ENCODE data around the gene CMTR1.

The CMTR1 gene

DNA sequence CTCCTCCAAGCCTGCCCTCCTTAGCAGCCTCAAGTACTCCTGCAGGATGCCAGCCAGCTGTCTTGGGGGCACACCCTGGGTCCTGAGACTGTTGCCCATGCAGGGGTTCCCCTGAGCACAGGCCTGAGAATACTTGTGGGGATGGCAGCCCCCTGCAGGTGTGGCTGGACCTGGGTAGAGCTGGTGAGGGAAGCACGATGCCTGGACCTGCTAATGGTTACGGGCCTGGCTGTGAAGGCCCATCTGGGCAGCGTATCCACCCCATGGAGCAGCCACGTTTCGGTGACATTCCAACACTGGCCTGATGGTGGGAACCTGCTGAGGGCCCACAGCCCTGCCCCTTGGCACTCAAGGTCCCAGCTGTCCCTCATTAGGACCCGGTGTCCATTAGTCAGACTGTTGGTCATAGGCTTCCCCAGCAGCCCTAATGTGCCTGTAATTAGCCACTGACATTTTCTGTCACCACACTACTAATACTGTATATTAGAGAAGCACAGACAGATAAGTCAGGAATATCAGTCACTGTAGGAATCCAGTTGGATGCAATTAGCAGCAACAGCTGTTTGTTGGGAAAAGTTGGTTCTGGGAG is 46.3 kb downstream of the CMTR1 start:
- DNase-seq: no peak

GRCh38 chr6:37480118-37480736 is 47.2 kb downstream of the CMTR1 start:
- DNase-seq: no peak

GRCh38 chr6:37480951-37481534 is 48.0 kb downstream of the CMTR1 start:
- DNase-seq: no peak

DNA sequence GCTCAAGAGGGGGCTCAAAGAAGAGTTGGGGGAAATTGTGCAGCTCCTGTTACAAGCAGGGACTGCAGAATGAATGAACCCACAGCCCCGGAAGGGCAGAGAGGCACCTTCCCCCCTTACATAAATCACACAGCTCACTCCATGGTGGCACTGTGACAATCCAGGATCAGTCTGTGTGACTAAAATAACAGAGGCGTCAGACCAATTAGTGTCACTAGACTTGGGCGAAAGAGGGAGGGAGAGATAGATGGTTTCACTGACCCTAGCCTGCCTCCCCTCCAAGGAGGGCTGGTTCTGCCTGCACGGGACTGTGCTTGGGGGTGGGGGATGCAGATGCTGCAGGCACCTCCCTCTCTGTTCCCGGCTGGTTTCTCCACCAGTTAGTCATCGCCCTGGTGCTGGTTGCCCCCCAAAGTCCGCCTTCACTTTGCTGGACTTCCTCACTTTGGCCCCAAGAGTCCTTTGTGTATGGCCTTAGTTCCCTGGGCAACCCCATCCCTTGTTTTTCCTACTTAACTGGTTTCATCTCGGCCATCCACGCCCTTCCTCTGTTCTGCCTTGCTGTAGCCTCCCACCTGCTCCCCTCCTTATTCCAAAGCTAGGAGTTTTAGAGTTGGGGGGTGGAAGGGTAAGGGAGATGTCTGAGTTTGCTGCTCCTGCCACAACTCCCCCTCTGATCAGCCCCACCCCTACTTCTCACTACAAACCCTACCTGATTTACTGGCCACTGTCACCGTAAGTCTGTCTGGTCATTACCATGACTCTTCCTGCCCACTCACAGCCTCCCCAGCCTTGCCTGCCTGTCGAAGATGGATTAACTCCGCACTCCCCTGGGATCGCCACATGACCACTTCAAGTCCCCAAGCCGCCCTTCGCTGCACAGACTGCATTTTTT is 48.9 kb downstream of the CMTR1 start:
- DNase-seq: no peak

- DNase-seq: no peak
These were observed 49.7 kb downstream of the CMTR1 start for GRCh38 chr6:37482606-37483251.

GRCh38 chr6:37483252-37483901 is 50.4 kb downstream of the CMTR1 start:
- DNase-seq: no peak

GRCh38 chr6:37483917-37484785 is 51.1 kb downstream of the CMTR1 start:
- peak; percentile 68 for DNase-seq

DNA sequence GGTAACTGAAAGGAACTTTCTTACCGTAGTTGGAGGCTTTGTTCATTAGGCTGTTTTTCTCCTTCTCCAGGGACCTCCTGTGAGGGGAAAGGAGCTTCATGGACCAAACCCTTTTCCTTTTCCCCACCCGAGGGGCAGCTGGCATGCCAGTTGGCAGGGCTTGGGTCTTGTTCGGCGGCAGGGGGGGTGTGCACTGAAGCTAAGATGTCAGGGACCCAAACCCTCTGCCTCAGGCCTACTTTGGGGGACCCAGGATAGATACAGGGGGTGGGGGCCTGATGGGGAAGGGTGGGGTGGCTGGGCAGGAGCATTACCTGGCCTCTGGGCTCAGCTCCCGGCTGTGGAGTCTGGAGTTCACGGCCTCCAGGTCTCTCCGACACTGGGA is 51.8 kb downstream of the CMTR1 start:
- no peak for DNase-seq

DNA sequence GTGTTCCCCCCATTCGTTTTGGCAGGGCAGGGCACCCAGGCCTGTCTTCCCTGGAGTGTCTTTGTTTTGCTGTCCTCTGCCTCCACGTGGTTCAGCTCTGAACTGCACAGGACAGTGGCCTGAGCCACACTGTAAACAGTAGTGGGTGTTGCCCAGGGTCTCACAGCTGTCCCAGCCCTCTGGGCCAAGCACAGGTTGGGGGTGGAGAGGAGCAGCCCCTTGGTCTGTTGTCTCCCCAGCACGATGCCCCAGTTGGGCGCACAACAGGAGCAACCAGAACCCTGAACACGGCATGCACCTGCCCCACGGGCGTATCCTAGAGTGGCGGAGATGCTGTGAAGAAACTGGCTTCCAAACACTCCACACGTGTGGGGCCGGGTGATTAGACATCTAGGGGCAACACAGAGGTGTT is 52.3 kb downstream of the CMTR1 start:
- no peak for DNase-seq

GRCh38 chr6:37486121-37486839 is 53.3 kb downstream of the CMTR1 start:
- no peak for DNase-seq

DNA sequence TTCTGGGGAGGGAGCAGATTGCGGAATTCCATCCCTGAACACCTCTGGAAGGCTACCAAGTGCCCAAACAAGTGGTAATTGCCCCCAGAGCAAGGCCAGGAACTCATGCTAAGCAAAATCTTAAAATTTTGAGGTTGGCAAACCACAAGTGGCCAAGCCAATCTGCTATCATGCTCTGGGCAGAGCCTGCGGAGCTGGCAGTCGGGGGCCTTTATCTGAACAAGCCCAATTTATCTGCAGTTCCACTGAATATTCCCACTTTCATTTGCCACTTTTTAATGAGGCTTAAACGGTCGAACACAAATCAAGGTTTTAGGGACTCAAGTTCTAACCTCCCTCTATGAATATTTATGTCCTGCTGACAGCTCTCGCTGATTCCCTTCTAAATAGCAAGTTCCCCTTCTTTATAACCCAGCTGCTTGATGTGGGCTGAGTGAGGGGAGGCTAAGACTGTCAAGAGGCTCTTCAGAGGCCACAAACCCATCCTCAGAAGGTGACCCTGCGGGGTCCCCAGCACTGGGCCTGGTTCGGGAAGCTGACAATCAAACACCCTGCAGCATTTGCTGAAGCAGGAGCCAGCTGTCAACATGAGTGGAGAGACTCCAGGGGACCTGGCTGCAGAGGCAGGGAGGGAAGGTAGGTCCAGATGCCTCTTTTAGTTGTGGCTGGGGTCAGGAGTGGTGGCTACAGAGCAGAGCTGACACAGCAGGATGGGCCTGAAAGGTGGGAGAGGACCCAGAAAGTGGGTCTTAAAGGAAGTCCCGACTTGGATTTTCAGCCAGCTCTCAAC is 54.8 kb downstream of the CMTR1 start:
- no peak for DNase-seq

GRCh38 chr6:37488476-37488875 is 55.5 kb downstream of the CMTR1 start:
- DNase-seq: no peak

DNA sequence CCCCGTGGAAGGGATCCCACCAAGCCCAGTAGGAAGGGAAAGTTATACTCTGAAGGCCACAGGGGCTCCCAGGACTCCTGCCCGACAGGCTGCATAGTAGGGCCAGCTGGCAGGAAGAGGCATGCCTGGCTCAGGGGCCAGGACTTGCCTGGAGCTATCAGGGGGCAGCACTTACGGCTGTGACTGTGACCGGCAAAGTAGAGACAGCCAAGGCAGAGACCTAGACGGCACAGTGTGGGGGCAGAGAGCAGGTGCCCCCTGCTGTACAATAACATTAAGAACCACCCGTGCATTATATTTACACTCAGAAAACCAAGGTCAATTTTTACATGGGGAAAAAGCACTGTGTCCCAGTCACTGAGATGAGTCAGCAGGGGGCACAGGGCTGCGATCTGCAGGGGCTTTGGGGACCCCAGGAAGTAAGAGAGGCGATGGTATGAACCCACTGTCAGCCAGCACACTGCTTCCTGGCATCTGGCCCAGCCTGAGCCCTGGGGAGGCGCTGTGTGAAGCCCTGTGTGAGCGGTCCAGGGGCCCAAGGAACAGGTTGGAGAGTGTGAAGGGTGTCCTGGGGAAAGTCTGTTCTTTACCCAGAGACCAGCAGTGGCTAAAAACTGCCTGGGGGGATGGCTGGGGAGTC is 56.8 kb downstream of the CMTR1 start:
- no peak for DNase-seq

- DNase-seq: peak; percentile 8
These were observed 57.6 kb downstream of the CMTR1 start for GRCh38 chr6:37490536-37491170.

DNA sequence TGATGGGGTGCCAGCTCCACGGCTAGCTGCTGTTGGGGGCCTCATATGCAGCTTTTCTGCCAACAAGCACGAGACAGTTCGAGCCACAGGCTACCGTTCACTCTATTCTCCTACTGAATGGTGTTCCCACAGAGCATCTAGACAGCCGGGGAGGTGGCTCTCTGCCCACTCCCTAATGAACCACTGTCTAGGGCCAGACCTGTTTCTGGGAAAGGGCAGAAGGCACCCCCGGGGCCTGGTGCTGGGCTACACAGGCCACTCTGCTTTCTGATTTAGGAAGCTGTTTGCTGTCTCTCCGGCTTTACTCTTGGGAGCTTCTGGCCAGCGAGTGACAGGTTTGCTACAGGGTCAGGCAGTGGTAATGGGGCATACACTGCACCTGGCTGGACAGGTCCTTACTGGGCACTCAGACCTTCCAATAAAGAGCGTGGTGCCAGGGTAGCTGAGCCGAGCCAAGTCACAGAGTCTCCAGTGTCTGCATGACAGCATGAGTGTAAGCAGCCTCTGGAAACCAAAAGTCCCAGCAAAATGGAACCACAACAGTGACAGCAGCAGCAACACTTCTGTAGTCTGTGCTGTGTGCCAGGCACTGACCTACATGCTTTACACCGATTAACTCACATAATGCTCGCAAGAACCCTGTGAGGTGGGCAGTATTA is 58.3 kb downstream of the CMTR1 start:
- DNase-seq: peak; percentile 16

GRCh38 chr6:37491830-37492208 is 58.8 kb downstream of the CMTR1 start:
- peak; percentile 19 for DNase-seq

DNA sequence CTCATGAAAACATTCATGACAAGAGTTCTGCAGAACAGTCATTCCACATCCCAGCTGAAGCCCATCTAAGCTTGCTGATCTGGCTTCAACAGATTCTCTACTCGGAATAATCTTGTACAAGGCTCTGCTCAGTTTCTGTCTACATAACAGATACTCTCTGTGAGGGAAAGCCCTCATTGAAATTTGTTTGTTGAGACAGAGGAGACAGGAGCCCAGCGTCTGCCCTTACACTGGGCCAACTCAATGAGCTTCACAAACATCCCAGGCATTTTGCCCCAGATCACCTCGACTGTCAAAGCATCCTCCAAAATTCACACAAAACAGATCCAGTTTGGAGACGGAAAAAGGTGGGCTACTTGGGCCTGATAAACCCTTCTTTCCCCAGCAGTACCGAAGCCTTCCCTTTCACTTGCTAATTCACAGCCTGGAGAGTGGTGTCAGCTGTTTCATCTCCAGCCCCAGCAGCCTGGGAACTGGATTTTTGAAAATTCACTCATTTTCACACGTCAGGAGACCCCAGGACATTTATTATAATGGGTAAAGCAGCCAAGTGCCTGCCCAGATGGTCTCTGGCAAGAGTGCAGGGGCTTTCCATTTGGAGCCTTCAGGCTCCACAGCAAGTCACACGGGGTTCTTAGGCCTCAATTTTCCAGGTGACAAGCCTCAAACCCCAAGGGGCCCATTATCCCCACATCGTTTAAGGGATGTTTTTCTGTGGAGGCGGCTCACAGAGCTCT is 59.4 kb downstream of the CMTR1 start:
- DNase-seq: peak; percentile 12
